GM21447 (cell line): ENCODE results near the gene CARMIL1.
"Not testable (repeated sequence)": the region's sequence is repeated elsewhere in the genome, so short reads cannot be mapped to it uniquely, and the experiment has no call there.

Experiments
- ATAC-seq: cut with Tn5 transposase; IDR thresholded peaks from one replicate; pipeline ENCODE4 v1.9.1; 2021; ENCODE audit not compliant: unreplicated experiment

Gene CARMIL1

GRCh38 chr6:25434921-25435320 lies 155.7 kb downstream of the CARMIL1 start:
- ATAC-seq: no peak

GRCh38 chr6:25435416-25435985 lies 156.3 kb downstream of the CARMIL1 start:
- ATAC-seq: no peak

- ATAC-seq: no peak
Observed at GRCh38 chr6:25436760-25437159, 157.6 kb downstream of the CARMIL1 start.

- no peak for ATAC-seq
Observed at GRCh38 chr6:25439368-25439767, 160.2 kb downstream of the CARMIL1 start.

- ATAC-seq: no peak
Observed at GRCh38 chr6:25441663-25442270, 162.6 kb downstream of the CARMIL1 start.

GRCh38 chr6:25442898-25443297 lies 163.7 kb downstream of the CARMIL1 start:
- ATAC-seq: no peak

- not testable (repeated sequence) for ATAC-seq
Observed at GRCh38 chr6:25444521-25444920, 165.3 kb downstream of the CARMIL1 start.

GRCh38 chr6:25446830-25447569 lies 167.8 kb downstream of the CARMIL1 start:
- no peak for ATAC-seq

GRCh38 chr6:25447570-25447929 lies 168.4 kb downstream of the CARMIL1 start:
- no peak for ATAC-seq

- ATAC-seq: no peak
Observed at GRCh38 chr6:25448965-25449538, 169.9 kb downstream of the CARMIL1 start.

GRCh38 chr6:25449774-25450173 lies 170.6 kb downstream of the CARMIL1 start:
- ATAC-seq: no peak

GRCh38 chr6:25450469-25451198 lies 171.5 kb downstream of the CARMIL1 start:
- ATAC-seq: no peak

GRCh38 chr6:25452031-25452430 lies 172.9 kb downstream of the CARMIL1 start:
- ATAC-seq: no peak

- ATAC-seq: no peak
Observed at GRCh38 chr6:25453288-25453687, 174.1 kb downstream of the CARMIL1 start.

GRCh38 chr6:25454136-25454535 lies 175.0 kb downstream of the CARMIL1 start:
- ATAC-seq: no peak

GRCh38 chr6:25456249-25457040 lies 177.3 kb downstream of the CARMIL1 start:
- no peak for ATAC-seq

GRCh38 chr6:25457516-25457915 lies 178.3 kb downstream of the CARMIL1 start:
- no peak for ATAC-seq

- no peak for ATAC-seq
Observed at GRCh38 chr6:25458485-25458884, 179.3 kb downstream of the CARMIL1 start.

- ATAC-seq: no peak
Observed at GRCh38 chr6:25462235-25462897, 183.2 kb downstream of the CARMIL1 start.

GRCh38 chr6:25463441-25463840 lies 184.3 kb downstream of the CARMIL1 start:
- no peak for ATAC-seq
